Inflammatory macrophage treated with lipopolysaccharide for 4 hours (primary cell): Measurements from ENCODE around the gene XRCC3.

Source experiments
- DNase-seq: peaks from one replicate; pipeline ENCODE4 v3.0.0-alpha.2; 2020

XRCC3 gene

GRCh38 chr14:103715052-103716000 lies at the start of gene XRCC3, which contains the start of gene ZFYVE21:
XRCC3 (minus strand) TSS chr14:103715451; CDS start chr14:103711087, 4,364 bp downstream.
ZFYVE21 (plus strand) TSS chr14:103715810; CDS start chr14:103715842, 32 bp downstream.
- DNase-seq, result peak; percentile 100

- DNase-seq, result no peak
Observed at GRCh38 chr14:103763730-103764488, 48.7 kb upstream of the XRCC3 start.

GRCh38 chr14:103762541-103762940 lies 47.3 kb upstream of the XRCC3 start:
- DNase-seq, result peak; percentile 25

- DNase-seq, result no peak
Observed at GRCh38 chr14:103762036-103762435, 46.8 kb upstream of the XRCC3 start.

- DNase-seq, result no peak
Observed at GRCh38 chr14:103758059-103758776, 43.0 kb upstream of the XRCC3 start.

- no peak for DNase-seq
Observed at GRCh38 chr14:103755060-103755459, 39.8 kb upstream of the XRCC3 start.

- DNase-seq, result no peak
Observed at GRCh38 chr14:103753774-103754173, 38.5 kb upstream of the XRCC3 start.

GRCh38 chr14:103749860-103750259 lies 34.6 kb upstream of the XRCC3 start:
- no peak for DNase-seq

GRCh38 chr14:103749452-103749851 lies 34.2 kb upstream of the XRCC3 start:
- DNase-seq, result no peak

- no peak for DNase-seq
Observed at GRCh38 chr14:103748534-103748857, 33.2 kb upstream of the XRCC3 start.

- DNase-seq, result peak; percentile 78
Observed at GRCh38 chr14:103746701-103747100, 31.4 kb upstream of the XRCC3 start.

GRCh38 chr14:103745424-103745823 lies 30.2 kb upstream of the XRCC3 start:
- no peak for DNase-seq

- no peak for DNase-seq
Observed at GRCh38 chr14:103744621-103745395, 29.6 kb upstream of the XRCC3 start.

GRCh38 chr14:103743691-103744090 lies 28.4 kb upstream of the XRCC3 start:
- no peak for DNase-seq

GRCh38 chr14:103742499-103743255 lies 27.4 kb upstream of the XRCC3 start:
- DNase-seq, result no peak

- no peak for DNase-seq
Observed at GRCh38 chr14:103741876-103742275, 26.6 kb upstream of the XRCC3 start.

GRCh38 chr14:103740991-103741689 lies 25.9 kb upstream of the XRCC3 start:
- DNase-seq, result peak; percentile 40

GRCh38 chr14:103739793-103740501 lies 24.7 kb upstream of the XRCC3 start:
- no peak for DNase-seq

GRCh38 chr14:103739466-103739792 lies 24.2 kb upstream of the XRCC3 start:
- DNase-seq, result no peak

- no peak for DNase-seq
Observed at GRCh38 chr14:103738701-103739451, 23.6 kb upstream of the XRCC3 start.
